ENCODE results near the gene MARCHF5. TPM values are rescaled to one million over a fixed set of nuclear protein-coding genes. Genes with fewer than 3 reads are reported as not detected.

The MARCHF5 gene
- total and polyA plus RNA-seq, 8 donors: 33.0 to 83.6 (median 68.2) TPM

DNA sequence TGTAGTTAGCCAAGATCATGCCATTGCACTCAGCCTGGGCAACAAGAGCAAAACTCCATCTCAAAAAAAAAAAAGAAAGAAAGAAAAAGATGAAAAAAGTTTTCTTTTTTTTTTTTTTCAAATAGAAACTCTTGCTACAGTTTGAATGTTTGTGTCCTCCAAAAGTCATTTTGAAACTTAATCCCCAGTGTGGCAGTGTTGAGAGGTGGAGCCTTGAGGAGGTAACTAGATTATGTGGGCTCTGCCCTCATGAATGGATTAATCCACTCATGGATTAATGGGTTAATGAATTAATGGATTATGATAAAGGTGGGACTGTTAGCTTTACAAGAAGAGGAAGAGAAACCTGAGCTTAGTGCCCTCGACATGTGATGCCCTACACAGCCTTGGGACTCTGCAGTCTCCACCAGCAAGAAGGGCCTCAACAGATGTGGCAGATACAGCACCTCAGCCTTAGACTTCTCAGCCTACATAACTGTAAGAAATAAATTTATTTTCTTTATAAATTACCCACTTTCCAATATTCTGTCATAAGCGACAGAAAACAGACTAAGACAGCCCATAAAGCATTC, 25.2 kb upstream of the MARCHF5 start:
- Histone ChIP-seq H3K36me3 (no peaks in the 10 kb centered on the region), H3K27ac (no peak overlapping the region), H3K9me3 (no peaks in the 10 kb centered on the region), H3K27me3 (no peaks in the 10 kb centered on the region), H3K4me3 (no peak overlapping the region), H3K4me1 (no peaks in the 10 kb centered on the region)
- TF ChIP-seq, protein P1, sequence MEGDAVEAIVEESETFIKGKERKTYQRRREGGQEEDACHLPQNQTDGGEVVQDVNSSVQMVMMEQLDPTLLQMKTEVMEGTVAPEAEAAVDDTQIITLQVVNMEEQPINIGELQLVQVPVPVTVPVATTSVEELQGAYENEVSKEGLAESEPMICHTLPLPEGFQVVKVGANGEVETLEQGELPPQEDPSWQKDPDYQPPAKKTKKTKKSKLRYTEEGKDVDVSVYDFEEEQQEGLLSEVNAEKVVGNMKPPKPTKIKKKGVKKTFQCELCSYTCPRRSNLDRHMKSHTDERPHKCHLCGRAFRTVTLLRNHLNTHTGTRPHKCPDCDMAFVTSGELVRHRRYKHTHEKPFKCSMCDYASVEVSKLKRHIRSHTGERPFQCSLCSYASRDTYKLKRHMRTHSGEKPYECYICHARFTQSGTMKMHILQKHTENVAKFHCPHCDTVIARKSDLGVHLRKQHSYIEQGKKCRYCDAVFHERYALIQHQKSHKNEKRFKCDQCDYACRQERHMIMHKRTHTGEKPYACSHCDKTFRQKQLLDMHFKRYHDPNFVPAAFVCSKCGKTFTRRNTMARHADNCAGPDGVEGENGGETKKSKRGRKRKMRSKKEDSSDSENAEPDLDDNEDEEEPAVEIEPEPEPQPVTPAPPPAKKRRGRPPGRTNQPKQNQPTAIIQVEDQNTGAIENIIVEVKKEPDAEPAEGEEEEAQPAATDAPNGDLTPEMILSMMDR (IDR thresholded peaks at IDR 0.05): no peak
- DNase-seq: no peak
- no peak for ATAC-seq
- intact Hi-C loops (cut with DNase I): no loop called here

GRCh38 chr10:92267343-92267742, 23.6 kb upstream of the MARCHF5 start:
- Histone ChIP-seq H3K27me3 (no peaks in the 10 kb centered on the region), H3K4me3 (no peak overlapping the region), H3K36me3 (no peaks in the 10 kb centered on the region), H3K27ac (no peak overlapping the region), H3K9me3 (no peaks in the 10 kb centered on the region), H3K4me1 (no peaks in the 10 kb centered on the region)
- DNase-seq: no peak
- ATAC-seq: no peak
- intact Hi-C loops (cut with DNase I): no loop called here
- TF ChIP-seq, protein P1 (IDR thresholded peaks at IDR 0.05): no peak

- Histone ChIP-seq H3K4me3 (no peak overlapping the region), H3K9me3 (no peaks in the 10 kb centered on the region), H3K27ac (no peak overlapping the region), H3K36me3 (no peaks in the 10 kb centered on the region), H3K27me3 (no peaks in the 10 kb centered on the region), H3K4me1 (no peaks in the 10 kb centered on the region)
- no peak for DNase-seq
- TF ChIP-seq, protein P1 (IDR thresholded peaks at IDR 0.05): no peak
- intact Hi-C loops (cut with DNase I): no loop called here
- ATAC-seq: no peak
These were observed 22.2 kb upstream of the MARCHF5 start for GRCh38 chr10:92268748-92269147.

GRCh38 chr10:92274071-92274470, 16.9 kb upstream of the MARCHF5 start:
- no peak for DNase-seq
- H3K4me1 ChIP-seq: peaks cover 0 to 4% of the 10 kb centered on the region in 2 donors
- H3K36me3 ChIP-seq: no peaks in the 10 kb centered on the region
- H3K4me3 ChIP-seq: no peak overlapping the region
- ATAC-seq: no peak
- intact Hi-C loops (cut with DNase I): no loop called here
- no peak overlapping the region for H3K27ac ChIP-seq
- TF ChIP-seq, protein P1 (IDR thresholded peaks at IDR 0.05): no peak
- no peaks in the 10 kb centered on the region for H3K27me3 ChIP-seq
- H3K9me3 ChIP-seq: no peaks in the 10 kb centered on the region

DNA sequence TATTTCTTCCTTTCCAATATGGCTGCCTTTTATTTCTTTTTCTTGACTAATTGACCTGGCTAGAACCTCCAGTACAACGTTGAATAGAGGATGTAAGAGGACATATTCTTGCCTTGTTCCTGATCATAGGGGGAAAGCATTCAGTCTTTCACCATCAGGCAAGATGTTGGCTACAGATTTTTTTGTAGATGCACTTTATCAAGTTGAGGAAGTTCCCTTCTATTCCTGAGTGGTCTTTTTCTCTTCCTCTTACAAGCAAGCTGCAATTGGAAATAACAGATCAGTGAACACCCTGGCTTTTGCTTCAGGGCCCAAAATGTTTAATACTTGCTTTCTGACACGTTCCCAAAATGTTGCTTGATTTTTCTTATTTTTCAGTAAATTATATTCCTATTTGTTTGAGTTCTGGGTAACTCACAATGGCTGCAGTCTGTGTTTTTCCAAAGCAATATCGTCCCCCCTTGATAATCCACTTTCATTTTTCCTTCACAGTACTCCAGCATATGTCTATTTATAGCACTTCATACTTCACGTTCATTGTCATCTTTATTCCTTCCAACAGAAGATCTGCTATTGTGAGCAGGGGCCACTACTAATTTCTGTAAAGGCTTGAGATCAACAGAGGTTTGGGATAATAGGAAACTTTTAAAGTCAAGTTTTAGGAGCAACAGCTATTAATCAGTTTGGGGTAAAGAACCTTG, 11.8 kb upstream of the MARCHF5 start:
- peaks cover 0 to 17% of the 10 kb centered on the region in 2 donors for H3K4me1 ChIP-seq
- H3K36me3 ChIP-seq: no peaks in the 10 kb centered on the region
- intact Hi-C loops (cut with DNase I): no loop called here
- H3K9me3 ChIP-seq: no peaks in the 10 kb centered on the region
- TF ChIP-seq, protein P1 (IDR thresholded peaks at IDR 0.05): no peak
- DNase-seq: peak in 1 of 4 donors; percentile 6
- H3K27me3 ChIP-seq: no peaks in the 10 kb centered on the region
- no peak for ATAC-seq
- peak overlapping the region in 1 of 2 donors; percentile 11 for H3K27ac ChIP-seq
- H3K4me3 ChIP-seq: no peak overlapping the region
